Skeletal muscle satellite cell (primary cell): Measurements from ENCODE around the gene PLD4.
"Not testable (repeated sequence)": the region's sequence is repeated elsewhere in the genome, so short reads cannot be mapped to it uniquely, and the experiment has no call there.

Source experiments
- H3K27me3 ChIP-seq: 2 replicates; pipeline ENCODE4 v1.7.0; 2013; ENCODE audit warnings: low read length; ENCODE audit not compliant: control insufficient read depth, insufficient read depth
- H3K36me3 ChIP-seq: 2 replicates; pipeline ENCODE4 v1.7.0; 2013; ENCODE audit warnings: mild to moderate bottlenecking, control low read depth, low read length; ENCODE audit not compliant: insufficient read depth
- H3K4me1 ChIP-seq: 2 replicates; pipeline ENCODE4 v1.7.0; 2013; ENCODE audit warnings: low read length; ENCODE audit not compliant: control insufficient read depth, insufficient read depth
- H3K4me2 ChIP-seq: 2 replicates; pipeline ENCODE4 v1.7.0; 2013; ENCODE audit warnings: mild to moderate bottlenecking, low read length
- H3K4me3 ChIP-seq: 2 replicates; pipeline ENCODE4 v1.7.0; 2013; ENCODE audit warnings: low read length
- H3K9ac ChIP-seq: 2 replicates; pipeline ENCODE4 v1.7.0; 2013; ENCODE audit warnings: mild to moderate bottlenecking, low read depth, low read length, moderate library complexity
- H3K9me3 ChIP-seq: replicated peaks from 2 replicates; pipeline ENCODE4 v1.7.0; 2013; ENCODE audit warnings: mild to moderate bottlenecking, control low read depth, low read length

Gene PLD4

DNA sequence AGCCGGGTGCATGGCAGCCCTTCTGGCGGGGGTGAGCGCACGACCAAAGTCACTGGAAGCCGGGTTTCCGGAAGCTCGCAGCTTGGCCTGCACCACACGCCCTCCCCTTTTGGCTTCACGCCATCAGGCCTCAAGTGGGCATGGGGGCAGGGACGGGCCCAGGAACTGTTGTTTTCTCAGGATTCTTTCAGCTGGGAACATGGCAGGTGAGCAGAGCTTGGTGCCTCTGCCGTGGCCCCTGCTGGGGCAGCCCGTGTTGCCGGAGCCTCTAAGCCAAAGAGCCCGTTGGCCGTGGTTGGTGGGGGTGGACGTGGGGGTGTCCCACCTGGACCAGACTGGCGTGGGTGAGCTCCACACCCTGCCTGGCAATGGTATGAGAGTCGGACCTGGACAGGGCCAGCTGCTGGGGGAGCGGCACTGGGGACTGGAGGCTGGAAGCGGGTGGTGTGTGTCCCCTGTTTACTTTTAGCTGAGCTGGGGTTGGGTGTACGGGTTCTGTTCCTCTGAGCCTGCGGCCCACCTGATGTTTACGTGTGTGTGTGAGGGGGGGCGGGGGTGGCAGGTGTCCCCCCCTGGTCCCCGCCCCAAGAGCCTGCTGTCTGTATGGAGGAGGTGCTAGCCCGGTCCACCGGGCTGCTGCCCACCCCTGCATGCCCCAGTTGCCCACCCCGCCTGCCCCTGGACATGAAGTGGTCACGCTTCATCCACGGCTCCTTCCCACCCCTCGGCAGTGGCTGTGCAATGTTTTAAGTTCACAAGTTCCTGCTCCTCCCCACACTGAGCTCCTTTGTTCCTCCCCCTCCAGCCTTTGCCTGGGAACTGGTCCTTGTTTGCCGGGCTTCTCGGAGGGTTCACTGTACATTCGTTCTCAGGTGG is 28.7 kb upstream of the PLD4 start:
- H3K9me3 ChIP-seq = no peaks in the 10 kb centered on the region
- peaks cover 6% of the 10 kb centered on the region for H3K27me3 ChIP-seq
- peaks cover 4% of the 10 kb centered on the region for H3K36me3 ChIP-seq
- H3K9ac ChIP-seq = no peak overlapping the region
- H3K4me1 ChIP-seq = no peaks in the 10 kb centered on the region
- no peak overlapping the region for H3K4me3 ChIP-seq
- H3K4me2 ChIP-seq = no peak overlapping the region

DNA sequence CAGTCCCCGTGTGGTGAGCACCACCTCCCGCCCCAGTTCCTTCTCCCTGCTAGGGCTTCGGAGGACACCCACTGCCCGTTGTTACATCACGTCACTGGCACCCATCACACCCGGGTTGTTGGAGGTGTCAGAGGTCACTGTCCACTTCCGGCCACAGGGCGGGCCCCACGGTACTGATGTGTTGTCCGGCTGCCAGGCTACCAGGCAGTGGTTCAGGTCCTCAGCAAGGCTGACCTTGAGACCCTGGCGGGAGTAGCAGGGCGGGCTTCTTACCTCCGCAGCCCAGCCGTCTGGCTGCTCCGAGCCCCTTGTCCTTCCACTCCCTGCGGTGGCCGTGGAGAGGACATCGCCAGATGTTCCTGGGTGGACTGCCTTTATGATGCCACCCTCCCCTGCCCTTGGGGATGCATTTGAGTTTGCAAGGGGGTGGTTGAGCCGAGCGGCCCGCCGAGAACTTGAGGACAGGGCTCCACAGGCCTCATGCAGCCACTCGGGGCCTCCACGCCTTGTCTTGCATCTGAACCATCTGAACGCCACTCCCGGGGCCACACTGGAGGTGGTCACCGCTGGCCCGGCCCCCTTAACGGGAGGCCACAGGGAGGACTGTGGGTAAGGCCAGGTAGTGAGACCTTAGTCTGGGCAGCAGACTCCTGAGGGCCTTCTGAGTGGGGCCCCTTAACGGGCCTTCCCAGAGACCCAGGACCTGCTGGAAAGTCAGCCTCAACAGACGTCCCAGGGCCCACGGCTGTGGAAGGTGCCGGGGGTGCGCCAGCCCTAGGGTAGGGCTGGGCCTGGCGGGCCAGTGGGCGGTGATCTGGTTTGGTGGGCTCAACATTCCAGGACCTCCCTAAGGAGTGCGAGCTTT is 27.1 kb upstream of the PLD4 start:
- peaks cover 6% of the 10 kb centered on the region for H3K27me3 ChIP-seq
- peaks cover 4% of the 10 kb centered on the region for H3K36me3 ChIP-seq
- no peaks in the 10 kb centered on the region for H3K4me1 ChIP-seq
- H3K9ac ChIP-seq = no peak overlapping the region
- no peak overlapping the region for H3K4me2 ChIP-seq
- no peak overlapping the region for H3K4me3 ChIP-seq
- H3K9me3 ChIP-seq = no peaks in the 10 kb centered on the region

DNA sequence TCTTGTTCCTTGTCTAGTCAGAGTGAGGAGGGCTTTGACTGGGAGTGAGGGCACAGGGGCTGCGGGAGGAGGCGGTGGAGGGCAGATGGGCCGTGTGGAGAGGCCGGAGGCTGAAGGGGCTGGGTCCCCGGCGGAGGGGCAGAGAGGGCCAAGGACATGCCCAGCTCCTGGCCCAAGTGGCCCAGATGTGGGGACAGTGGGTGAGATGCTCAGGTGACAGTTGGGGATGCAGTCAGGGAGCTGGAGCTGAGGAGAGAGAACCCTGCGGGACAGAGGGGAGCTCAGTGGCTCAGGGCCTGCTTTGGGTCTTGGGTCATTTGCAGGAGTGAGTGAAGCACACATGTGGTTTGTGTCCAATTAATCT is 26.5 kb upstream of the PLD4 start:
- Histone ChIP-seq H3K4me3 (no peak overlapping the region), H3K36me3 (peaks cover 4% of the 10 kb centered on the region), H3K27me3 (peaks cover 6% of the 10 kb centered on the region), H3K9ac (no peak overlapping the region), H3K4me2 (no peak overlapping the region), H3K4me1 (no peaks in the 10 kb centered on the region), H3K9me3 (no peaks in the 10 kb centered on the region)

DNA sequence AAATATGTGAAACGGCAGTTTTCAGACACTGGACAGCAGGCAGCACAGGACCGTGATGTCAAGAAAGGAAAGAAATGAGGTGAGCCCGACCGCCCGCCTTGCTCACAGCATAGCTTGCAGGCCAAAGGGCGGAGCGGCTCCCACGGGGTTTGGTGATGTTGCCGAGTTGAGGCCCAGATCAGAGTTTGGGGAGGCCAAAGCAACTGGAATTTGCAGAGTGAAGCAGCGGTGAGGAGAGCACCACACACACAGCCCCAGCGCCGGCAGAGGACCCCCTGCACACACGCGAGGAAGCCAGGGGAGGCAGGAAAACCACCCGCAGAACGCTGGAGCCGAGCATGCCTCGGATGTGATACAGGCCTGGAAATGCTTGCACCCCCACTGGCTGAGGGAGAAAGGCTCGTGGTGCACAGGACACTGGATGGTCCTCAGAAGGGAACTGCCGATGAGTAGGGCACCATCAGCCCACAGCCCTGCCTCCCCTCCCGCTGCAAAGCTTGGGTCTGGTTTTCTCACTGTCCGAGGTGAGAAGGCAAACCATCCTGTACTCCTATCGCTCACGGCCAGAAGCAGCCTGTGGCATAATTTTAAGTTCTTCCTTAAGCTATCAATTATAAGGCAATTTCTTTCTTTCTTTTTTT is 25.7 kb upstream of the PLD4 start:
- no peak overlapping the region for H3K4me3 ChIP-seq
- no peak overlapping the region for H3K4me2 ChIP-seq
- no peak overlapping the region for H3K9ac ChIP-seq
- no peaks in the 10 kb centered on the region for H3K4me1 ChIP-seq
- no peaks in the 10 kb centered on the region for H3K9me3 ChIP-seq
- no peaks in the 10 kb centered on the region for H3K36me3 ChIP-seq
- peaks cover 6% of the 10 kb centered on the region for H3K27me3 ChIP-seq

DNA sequence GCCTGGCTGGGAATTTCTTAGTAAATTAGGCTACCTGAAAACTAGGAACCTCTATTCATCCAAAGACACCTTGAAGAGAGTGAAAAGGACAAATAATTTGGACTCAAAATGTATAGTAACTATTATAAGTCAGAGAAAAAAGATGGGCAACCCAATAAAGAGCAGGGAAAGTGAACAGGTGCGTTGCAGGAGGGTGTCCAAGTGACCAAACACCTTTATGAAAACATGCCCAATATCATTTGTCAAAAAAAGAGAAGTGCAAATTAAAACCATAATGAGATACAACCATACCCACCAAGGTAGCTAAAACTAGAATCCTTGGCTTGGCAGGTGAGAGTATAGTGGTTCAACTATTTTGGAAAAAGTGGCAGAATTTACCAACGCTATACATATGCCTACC is 24.9 kb upstream of the PLD4 start:
- Histone ChIP-seq H3K9ac (no peak overlapping the region), H3K36me3 (no peaks in the 10 kb centered on the region), H3K4me3 (no peak overlapping the region), H3K9me3 (no peaks in the 10 kb centered on the region), H3K4me1 (no peaks in the 10 kb centered on the region), H3K27me3 (peaks cover 11% of the 10 kb centered on the region), H3K4me2 (no peak overlapping the region)

DNA sequence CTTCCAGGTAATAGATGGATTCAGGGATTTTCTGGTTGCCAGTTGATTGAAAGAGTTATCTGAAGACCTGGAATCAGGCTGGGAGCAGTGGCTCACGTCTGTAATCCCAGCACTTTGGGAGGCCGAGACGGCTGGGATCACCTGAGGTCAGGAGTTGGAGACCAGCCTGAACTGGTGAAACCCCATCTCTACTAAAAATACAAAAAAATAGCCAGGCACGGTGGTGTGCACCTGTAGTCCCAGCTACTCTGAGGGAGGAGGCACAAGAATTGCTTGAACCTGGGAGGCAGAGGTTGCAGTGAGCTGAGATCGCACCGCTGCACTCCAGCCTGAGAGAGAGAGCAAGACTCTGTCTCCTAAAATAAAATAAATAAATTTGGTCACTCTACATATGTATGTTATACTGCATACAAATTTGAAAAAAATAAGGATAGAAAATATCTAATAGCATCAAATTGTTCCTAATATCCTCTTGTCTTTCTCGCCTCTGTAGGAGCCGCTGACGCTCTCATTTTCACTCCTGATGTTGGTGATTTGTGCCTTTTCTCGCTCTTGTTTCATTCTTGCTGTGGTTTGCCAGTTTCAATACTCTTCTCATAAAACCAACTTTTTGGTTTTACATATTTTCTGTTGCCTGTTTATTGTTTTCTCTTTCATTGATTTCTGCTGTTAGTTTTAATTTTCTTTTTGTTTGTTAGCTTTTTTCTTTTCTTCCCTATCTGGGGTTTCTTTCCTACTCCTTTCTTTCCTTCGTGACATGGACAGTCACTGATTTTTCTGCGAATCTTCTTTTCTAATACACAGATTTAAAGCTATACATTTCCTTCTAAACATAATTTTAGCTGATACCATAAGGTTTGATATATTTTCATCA is 23.8 kb upstream of the PLD4 start:
- H3K4me2 ChIP-seq = no peak overlapping the region
- no peaks in the 10 kb centered on the region for H3K9me3 ChIP-seq
- H3K27me3 ChIP-seq = peaks cover 13% of the 10 kb centered on the region
- H3K4me1 ChIP-seq = no peaks in the 10 kb centered on the region
- no peaks in the 10 kb centered on the region for H3K36me3 ChIP-seq
- H3K4me3 ChIP-seq = no peak overlapping the region
- no peak overlapping the region for H3K9ac ChIP-seq

DNA sequence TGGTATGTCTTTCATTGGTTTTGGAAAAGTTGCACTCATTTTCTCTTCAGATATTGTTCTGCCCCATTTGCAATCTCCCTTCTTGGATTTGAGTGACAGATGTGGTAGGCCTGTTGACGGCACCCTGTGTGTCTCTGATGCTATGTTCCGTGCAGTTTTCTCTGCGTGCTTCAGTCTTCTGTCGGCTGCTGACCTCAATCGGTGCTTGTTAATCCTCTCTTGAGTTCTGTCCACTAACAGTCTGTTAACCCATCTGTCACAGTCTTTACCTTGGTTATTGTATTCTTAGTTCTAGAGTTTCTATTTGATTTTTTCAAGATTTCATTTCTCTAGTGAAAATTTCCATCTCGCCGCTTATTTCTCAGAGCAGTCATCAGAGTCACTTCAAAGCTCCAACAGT is 20.7 kb upstream of the PLD4 start:
- no peak overlapping the region for H3K4me3 ChIP-seq
- peaks cover 2% of the 10 kb centered on the region for H3K9me3 ChIP-seq
- H3K36me3 ChIP-seq = no peaks in the 10 kb centered on the region
- no peaks in the 10 kb centered on the region for H3K4me1 ChIP-seq
- H3K27me3 ChIP-seq = peaks cover 29% of the 10 kb centered on the region
- H3K9ac ChIP-seq = no peak overlapping the region
- H3K4me2 ChIP-seq = no peak overlapping the region

DNA sequence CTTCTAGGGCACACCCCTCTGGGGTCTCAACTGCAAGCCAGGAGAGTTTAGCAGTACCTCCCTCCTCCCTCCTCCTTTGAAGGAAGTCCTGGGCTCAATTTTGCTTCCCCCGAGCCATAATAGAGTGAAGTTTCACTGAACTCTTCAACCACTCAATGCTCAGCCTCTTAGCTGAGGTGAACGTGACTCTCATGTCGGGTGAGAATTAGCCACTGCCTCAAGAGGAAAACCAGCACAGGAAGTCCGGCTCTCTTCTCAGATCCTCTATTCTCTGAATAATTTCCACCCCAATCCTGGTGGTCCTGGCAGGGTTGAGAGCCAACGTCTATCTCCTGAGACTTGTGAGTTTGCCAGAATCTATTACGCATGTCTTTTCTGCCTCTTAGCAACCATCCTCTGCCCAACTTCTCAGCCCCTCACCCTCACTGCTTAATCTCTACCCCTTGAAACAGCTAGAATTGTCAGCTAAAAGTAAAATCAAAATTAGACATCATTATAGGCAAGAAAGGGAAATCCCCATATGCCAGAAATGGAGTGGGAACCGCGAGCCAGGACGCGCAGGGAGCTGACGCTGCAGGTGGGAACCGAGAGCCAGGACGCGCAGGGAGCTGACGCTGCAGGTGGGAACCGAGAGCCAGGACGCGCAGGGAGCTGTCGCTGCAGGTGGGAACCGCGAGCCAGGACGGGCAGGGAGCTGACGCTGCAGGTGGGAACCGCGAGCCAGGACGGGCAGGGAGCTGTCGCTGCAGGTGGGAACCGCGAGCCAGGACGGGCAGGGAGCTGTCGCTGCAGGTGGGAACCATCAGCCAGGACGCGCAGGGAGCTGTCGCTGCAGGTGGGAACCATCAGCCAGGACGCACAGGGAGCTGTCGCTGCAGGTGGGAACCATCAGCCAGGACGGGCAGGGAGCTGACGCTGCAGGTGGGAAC is 19.8 kb upstream of the PLD4 start:
- not testable (repeated sequence) for H3K4me2 ChIP-seq, H3K36me3 ChIP-seq, H3K9me3 ChIP-seq, H3K9ac ChIP-seq, H3K4me1 ChIP-seq, H3K4me3 ChIP-seq
- H3K27me3 ChIP-seq = peaks cover 28% of the 10 kb centered on the region

DNA sequence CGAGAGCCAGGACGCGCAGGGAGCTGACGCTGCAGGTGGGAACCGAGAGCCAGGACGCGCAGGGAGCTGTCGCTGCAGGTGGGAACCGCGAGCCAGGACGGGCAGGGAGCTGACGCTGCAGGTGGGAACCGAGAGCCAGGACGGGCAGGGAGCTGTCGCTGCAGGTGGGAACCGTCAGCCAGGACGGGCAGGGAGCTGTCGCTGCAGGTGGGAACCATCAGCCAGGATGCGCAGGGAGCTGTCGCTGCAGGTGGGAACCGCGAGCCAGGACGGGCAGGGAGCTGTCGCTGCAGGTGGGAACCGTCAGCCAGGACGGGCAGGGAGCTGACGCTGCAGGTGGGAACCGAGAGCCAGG is 19.1 kb upstream of the PLD4 start:
- not testable (repeated sequence) for H3K4me1 ChIP-seq, H3K4me3 ChIP-seq, H3K9ac ChIP-seq, H3K36me3 ChIP-seq, H3K9me3 ChIP-seq, H3K4me2 ChIP-seq
- peaks cover 23% of the 10 kb centered on the region for H3K27me3 ChIP-seq

DNA sequence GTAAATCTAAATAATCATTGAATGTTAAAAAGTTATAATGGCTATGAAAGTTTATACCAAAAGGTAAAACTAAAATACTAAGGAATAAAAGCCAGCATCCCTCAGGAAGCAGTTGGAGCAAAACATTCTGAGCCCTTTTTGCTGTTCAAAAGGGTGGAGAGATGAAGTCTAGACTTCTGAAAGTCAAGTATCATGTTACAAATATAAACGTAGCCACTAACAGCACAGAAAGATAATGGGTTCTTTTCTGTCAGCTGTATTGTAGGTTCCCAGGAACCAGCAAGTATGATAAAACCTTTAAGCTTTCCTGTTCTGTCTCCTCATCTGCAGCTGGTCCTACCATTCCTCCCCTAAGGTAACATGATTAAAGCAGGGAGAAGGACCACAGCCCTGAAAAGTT is 16.4 kb upstream of the PLD4 start:
- no peak overlapping the region for H3K4me3 ChIP-seq
- H3K36me3 ChIP-seq = no peaks in the 10 kb centered on the region
- H3K4me2 ChIP-seq = no peak overlapping the region
- H3K4me1 ChIP-seq = no peaks in the 10 kb centered on the region
- peaks cover 23% of the 10 kb centered on the region for H3K27me3 ChIP-seq
- H3K9ac ChIP-seq = no peak overlapping the region
- H3K9me3 ChIP-seq = peaks cover 7% of the 10 kb centered on the region
